K562 (cell line): ENCODE results near the gene KIF5A. TPM values are rescaled to one million over a fixed set of nuclear protein-coding genes. Genes with fewer than 3 reads are reported as not detected.

Source experiments
- ATF1 ChIP-seq, 2 experiments: fragments of 450-650 bp in 1 of 2; IDR thresholded peaks; 2 replicates each; pipeline ENCODE4 v1.6.1; 2016; ENCODE audit warnings: missing compliant biosample characterization in 1 of 2, missing genetic modification characterization in 1 of 2
- FOS ChIP-seq: IDR thresholded peaks from 3 replicates; pipeline ENCODE4 v1.6.1; 2011; ENCODE audit not compliant: insufficient read length; ENCODE audit errors: extremely low read depth
- PBX2 ChIP-seq, 2 experiments: IDR thresholded peaks in 1 of 2; conservative IDR thresholded peaks in 1 of 2; 2 replicates each; pipeline ENCODE4 v1.6.1; 2016; ENCODE audit warnings: low read depth in 2 of 2, mild to moderate bottlenecking in 1 of 2, missing compliant biosample characterization in 1 of 2, missing genetic modification characterization in 1 of 2, moderate library complexity in 1 of 2
- SMAD1 ChIP-seq: fragments of 150-350 bp; IDR thresholded peaks from 2 replicates; pipeline ENCODE4 v1.6.1; 2014; ENCODE audit warnings: low read length, low read depth; ENCODE audit not compliant: partially characterized antibody
- TCF7L2 ChIP-seq: fragments of 150-350 bp; IDR thresholded peaks from 2 replicates; pipeline ENCODE4 v1.6.1; 2016; ENCODE audit warnings: low read depth, mild to moderate bottlenecking, low read length, moderate library complexity
- USF1 ChIP-seq: sonication (generic); formaldehyde crosslinking; IDR thresholded peaks from 2 replicates; pipeline ENCODE4 v1.9.0; 2022; ENCODE audit warnings: mild to moderate bottlenecking, missing genetic modification reagents
- polyA plus RNA-seq, 8 experiments: library from polyadenylated mRNA; depleted of rRNA in 4 of 8; stranded (reverse) in 5 of 8; unstranded in 3 of 8; fragments of >200 nt; fragmentation: Nextera tagmentation in 2 of 8; fragmentation: Illumina TruSeq in 1 of 8; extraction: Ambion mirVana in 2 of 8; extraction: Trizol in 1 of 8; gene quantifications; 2 replicates each; pipeline versions ENCODE4 v1.2.1 to v1.2.3, GENCODE V29; 2011 to 2014; ENCODE audit warnings: inconsistent platforms in 1 of 8, missing spikeins in 1 of 8
- total RNA-seq, 7 experiments: library from RNA; depleted of rRNA in 6 of 7; stranded (reverse); fragments of >200 nt in 6 of 7; fragmentation: Illumina TruSeq in 2 of 7; extraction: Trizol in 2 of 7; gene quantifications; 2 replicates each; pipeline versions ENCODE4 v1.2.1 to v1.2.3, GENCODE V29; 2011 to 2021; ENCODE audit warnings: low replicate concordance in 1 of 7
- TF ChIP-seq, protein P1 (sequence below), 2 experiments: fragments of 450-650 bp; formaldehyde crosslinking in 1 of 2; IDR thresholded peaks; 2 replicates each; pipeline versions ENCODE4 v1.4.0 to v1.6.1; 2014 to 2020; ENCODE audit warnings: mild to moderate bottlenecking in 2 of 2, borderline replicate concordance in 1 of 2, low read depth in 1 of 2
- TF ChIP-seq, protein P2 (sequence below): fragments of 450-650 bp; IDR thresholded peaks from 2 replicates; pipeline ENCODE4 v1.6.1; 2018; ENCODE audit not compliant: partially characterized antibody

KIF5A gene
- total and polyA plus RNA-seq, 9 of the 15 experiments (the other 6 are each of a cell fraction or from before 2014, with no cell fraction given), result 3.4 to 17.7 (median 8.0) TPM

- TF ChIP-seq USF1 (CRISPR knock-in tag) (peak; percentile 96), PBX2 (CRISPR knock-in tag; IDR thresholded peaks at IDR 0.05; ENCODE audit: low read depth) (peak; percentile 39; the same call in 1 of the 2 replicates), PBX2 (tag; conservative IDR thresholded peaks at IDR 0.05; ENCODE audit: low read depth) (peak; percentile 92), TCF7L2 (no peak), FOS (peak; percentile 62), ATF1 (CRISPR knock-in tag; IDR thresholded peaks at IDR 0.05) (no peak), ATF1 (tag; IDR thresholded peaks at IDR 0.05) (peak; percentile 70), SMAD1 (no peak)
- TF ChIP-seq, protein P1, sequence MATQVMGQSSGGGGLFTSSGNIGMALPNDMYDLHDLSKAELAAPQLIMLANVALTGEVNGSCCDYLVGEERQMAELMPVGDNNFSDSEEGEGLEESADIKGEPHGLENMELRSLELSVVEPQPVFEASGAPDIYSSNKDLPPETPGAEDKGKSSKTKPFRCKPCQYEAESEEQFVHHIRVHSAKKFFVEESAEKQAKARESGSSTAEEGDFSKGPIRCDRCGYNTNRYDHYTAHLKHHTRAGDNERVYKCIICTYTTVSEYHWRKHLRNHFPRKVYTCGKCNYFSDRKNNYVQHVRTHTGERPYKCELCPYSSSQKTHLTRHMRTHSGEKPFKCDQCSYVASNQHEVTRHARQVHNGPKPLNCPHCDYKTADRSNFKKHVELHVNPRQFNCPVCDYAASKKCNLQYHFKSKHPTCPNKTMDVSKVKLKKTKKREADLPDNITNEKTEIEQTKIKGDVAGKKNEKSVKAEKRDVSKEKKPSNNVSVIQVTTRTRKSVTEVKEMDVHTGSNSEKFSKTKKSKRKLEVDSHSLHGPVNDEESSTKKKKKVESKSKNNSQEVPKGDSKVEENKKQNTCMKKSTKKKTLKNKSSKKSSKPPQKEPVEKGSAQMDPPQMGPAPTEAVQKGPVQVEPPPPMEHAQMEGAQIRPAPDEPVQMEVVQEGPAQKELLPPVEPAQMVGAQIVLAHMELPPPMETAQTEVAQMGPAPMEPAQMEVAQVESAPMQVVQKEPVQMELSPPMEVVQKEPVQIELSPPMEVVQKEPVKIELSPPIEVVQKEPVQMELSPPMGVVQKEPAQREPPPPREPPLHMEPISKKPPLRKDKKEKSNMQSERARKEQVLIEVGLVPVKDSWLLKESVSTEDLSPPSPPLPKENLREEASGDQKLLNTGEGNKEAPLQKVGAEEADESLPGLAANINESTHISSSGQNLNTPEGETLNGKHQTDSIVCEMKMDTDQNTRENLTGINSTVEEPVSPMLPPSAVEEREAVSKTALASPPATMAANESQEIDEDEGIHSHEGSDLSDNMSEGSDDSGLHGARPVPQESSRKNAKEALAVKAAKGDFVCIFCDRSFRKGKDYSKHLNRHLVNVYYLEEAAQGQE (IDR thresholded peaks at IDR 0.05; ENCODE audit: borderline replicate concordance), result 0 out of 2 replicates have a peak, but pooled peaks have one; percentile 14
- TF ChIP-seq, protein P1 (CRISPR knock-in tag; IDR thresholded peaks at IDR 0.05; ENCODE audit: low read depth), result no peak
- TF ChIP-seq, protein P2, sequence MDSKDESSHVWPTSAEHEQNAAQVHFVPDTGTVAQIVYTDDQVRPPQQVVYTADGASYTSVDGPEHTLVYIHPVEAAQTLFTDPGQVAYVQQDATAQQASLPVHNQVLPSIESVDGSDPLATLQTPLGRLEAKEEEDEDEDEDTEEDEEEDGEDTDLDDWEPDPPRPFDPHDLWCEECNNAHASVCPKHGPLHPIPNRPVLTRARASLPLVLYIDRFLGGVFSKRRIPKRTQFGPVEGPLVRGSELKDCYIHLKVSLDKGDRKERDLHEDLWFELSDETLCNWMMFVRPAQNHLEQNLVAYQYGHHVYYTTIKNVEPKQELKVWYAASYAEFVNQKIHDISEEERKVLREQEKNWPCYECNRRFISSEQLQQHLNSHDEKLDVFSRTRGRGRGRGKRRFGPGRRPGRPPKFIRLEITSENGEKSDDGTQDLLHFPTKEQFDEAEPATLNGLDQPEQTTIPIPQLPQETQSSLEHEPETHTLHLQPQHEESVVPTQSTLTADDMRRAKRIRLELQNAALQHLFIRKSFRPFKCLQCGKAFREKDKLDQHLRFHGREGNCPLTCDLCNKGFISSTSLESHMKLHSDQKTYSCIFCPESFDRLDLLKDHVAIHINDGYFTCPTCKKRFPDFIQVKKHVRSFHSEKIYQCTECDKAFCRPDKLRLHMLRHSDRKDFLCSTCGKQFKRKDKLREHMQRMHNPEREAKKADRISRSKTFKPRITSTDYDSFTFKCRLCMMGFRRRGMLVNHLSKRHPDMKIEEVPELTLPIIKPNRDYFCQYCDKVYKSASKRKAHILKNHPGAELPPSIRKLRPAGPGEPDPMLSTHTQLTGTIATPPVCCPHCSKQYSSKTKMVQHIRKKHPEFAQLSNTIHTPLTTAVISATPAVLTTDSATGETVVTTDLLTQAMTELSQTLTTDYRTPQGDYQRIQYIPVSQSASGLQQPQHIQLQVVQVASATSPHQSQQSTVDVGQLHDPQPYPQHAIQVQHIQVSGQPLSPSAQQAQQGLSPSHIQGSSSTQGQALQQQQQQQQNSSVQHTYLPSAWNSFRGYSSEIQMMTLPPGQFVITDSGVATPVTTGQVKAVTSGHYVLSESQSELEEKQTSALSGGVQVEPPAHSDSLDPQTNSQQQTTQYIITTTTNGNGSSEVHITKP, result peak; percentile 86
Observed at GRCh38 chr12:57614178-57614947, 64.5 kb downstream of the KIF5A start (continued).
